GM21619 (cell line): Measurements from ENCODE around the gene RAB21.
"Not testable (repeated sequence)": the region's sequence is repeated elsewhere in the genome, so short reads cannot be mapped to it uniquely, and the experiment has no call there.

Experiments used
- ATAC-seq: cut with Tn5 transposase; IDR thresholded peaks from one replicate; pipeline ENCODE4 v1.9.1; 2021; ENCODE audit not compliant: unreplicated experiment

Gene RAB21

GRCh38 chr12:71749666-71750065, 5.0 kb upstream of the RAB21 start:
- no peak for ATAC-seq

DNA sequence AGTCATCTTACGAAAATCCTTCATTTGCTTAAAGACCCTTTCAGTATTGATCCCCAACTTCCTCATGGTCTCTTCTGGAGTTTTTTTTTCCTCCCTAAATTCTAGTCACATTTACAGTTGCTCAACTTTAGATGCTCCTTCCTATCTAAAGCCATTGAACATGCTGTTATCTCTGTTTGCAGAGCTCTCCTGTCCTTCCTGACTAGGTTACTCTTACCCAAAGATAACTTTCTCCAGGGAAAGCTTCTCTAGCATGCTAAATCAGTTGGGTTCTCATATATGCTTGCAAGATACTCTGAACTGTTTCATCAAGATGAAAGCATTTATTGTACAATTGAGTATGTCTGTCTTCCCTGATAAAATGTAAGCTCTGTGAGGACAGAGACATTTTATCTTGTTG, 1.8 kb upstream of the RAB21 start:
- ATAC-seq: no peak

DNA sequence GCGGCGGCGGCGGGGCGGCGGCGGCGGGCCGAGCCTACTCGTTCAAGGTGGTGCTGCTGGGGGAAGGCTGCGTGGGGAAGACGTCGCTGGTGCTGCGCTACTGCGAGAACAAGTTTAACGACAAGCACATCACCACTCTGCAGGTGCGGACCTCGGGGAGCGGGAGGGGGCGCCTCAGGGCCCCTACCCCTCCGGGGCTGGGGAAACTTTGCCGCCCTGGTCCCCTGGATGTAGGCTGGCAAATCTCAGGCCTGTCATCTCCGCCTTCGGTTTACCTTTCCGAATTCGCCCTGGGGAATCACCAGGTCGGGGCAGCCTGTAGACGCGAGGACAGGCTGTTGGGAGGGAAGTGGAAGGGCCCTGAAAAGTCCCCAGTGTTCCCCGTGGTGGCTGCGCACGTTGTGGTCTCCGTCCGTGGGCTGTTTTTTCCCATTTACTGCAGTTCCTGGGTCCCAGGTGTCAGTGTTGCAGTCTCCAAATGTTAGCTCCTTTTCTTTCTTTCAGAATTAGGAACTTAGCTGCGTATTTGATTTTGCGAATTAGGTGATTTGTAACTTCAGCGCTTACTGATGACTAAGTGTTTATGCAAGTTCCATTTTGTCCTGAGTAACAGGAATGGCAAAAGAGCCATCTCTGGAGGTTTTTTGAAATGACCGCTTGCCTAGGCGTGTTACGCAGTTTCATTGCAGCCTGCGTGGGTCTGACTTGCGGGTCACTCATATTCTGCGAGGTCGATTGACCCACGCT, 656 bp downstream of the RAB21 start:
- peak; percentile 47 for ATAC-seq

DNA sequence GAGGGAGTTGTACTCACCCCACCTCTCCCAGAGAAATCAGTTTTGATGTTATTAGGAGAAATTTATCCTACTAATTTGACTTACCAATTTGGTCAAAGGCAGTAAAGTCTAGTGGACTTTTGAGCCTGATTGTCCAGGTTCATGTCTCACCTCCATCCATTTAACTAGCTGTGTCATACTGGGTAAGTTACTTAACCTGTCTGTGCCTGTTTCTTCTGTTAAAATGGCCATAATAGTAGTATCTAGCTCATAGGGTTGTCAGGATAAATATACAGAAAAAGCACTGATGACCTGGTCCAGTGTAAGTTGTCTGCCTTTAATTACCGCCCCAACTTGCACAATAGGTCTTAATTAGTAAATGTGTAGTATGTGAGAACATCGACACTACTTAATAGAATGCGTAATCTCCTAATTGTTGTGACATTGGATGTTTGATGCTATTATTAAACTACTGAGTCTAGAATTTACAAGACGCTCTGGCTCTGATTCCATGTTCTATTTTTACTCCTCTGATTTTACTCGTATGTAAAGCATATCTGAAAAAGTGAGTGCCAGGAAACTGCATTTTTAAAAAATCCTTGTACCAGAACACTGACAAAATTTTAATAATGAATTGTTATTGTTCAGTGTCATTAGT, 1.5 kb downstream of the RAB21 start:
- ATAC-seq: no peak

- no peak for ATAC-seq
Measured at GRCh38 chr12:71759941-71760340, 5.3 kb downstream of the RAB21 start.

- no peak for ATAC-seq
Measured at GRCh38 chr12:71760471-71760870, 5.8 kb downstream of the RAB21 start.

DNA sequence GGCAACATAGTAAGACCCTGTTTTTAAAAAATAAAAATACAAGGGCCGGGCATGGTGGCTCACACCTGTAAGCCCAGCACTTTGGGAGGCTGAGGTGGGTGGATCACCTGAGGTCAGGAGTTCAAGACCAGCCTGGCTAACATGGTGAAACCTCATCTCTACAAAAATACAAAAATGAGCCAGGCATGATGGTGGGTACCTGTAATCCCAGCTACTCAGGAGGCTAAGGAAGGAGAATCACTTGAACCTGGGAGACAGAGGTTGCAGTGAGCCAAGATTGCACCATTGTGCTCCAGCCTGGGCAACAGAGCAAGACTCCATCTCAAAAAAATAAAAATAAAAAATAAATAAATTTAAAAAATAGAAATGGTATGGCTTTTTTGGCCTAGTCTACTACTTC, 6.7 kb downstream of the RAB21 start:
- not testable (repeated sequence) for ATAC-seq

DNA sequence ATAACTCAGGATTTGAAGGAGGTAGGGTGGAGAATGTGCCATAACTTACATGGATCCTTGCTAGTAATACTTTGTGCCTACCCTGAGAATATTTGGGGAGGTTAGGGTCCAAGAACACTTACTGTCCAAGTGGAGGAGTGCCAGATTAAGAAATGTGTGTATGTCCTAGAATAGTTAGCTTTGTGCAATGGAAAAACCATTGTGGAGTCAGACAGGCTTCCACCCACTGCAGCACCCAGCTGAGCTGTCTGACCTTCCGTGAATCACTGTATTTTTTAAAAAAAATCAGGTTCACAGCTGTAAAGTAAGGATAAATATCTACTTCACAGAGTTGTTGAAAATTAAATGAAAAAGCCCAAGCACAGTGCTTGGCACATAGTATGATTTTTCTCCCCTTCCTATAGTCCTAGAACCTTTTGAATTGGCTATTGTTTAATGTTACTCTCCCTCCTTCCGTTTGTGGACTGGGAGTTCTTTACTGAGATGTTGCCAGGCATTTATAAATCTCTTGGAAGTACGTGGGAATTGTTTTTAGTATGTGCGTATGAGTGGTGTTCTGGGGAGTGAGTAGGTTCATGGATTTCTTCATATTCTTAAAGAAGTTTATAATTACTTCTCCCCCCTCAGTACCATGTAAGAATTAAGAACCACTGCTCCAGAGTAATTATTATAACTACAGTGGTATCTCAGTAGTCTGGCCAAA, 9.2 kb downstream of the RAB21 start:
- ATAC-seq: no peak

DNA sequence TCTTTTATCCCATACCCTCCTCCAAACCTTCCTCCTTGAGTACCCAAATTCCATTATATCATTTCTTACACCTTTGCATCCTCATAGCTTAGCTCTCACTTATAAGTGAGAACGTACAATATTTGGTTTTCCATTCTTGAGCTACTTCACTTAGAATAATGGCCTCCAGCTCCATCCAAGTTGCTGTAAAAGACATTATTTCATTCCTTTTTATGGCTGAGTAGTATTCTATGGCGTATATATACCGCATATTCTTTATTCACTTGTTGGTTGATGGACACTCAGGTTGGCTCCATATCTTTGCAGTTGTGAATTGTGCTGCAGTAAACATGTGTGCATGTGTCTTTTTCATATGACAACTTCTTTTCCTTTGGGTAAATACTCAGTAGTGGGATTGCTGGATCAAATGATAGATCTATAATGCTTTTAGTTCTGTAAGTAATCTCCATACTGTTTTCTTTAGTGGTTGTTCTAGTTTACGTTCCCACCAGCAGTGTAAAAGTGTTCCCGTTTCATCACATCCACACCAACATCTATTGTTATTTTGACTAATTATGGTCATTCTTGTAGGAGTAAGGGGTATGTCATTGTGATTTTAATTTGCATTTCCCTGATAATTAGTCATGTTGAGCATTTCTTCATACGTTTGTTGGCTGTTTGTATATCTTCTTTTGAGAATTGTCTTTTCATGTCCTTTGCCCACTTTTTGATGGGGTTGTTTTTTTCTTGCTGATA, 10.1 kb downstream of the RAB21 start:
- ATAC-seq: no peak

DNA sequence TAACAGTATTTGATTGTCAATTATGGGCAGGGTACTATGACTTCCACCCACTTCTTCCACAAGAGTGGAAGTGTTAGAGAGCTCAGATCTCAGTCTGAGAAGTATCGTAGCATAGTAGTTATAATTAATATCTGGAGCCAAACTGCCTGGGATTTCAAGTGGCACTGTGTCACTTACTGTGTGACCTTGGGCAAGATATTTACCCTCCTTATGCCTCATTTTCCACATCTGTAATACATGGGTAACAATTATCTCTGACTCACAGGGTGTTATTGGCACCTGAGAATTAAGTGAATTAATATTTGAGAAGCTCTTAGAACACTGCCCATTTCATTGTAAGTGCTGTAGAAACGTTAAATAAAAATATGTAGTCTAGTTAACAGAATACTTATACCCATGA, 11.5 kb downstream of the RAB21 start:
- ATAC-seq: no peak

GRCh38 chr12:71767183-71767582, 12.5 kb downstream of the RAB21 start:
- ATAC-seq: no peak

DNA sequence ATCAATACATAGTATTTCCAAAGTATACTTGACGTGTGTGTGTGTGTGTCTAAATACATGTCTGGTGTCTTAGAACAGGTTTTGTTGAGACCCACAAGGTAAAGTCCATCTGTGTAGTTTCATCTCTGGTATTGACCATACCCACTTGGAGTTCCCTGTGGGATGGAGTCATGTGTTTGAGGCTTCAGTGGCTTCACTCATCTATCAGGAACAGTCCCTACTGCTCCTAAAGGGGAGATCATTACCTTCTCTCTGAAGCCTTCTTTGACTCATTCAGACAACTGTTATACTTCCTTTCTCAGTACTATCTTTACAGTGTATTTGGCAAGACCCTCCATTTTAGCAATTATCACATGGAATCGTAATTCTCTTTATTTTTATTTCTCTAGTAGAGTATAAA, 14.2 kb downstream of the RAB21 start:
- ATAC-seq: no peak

DNA sequence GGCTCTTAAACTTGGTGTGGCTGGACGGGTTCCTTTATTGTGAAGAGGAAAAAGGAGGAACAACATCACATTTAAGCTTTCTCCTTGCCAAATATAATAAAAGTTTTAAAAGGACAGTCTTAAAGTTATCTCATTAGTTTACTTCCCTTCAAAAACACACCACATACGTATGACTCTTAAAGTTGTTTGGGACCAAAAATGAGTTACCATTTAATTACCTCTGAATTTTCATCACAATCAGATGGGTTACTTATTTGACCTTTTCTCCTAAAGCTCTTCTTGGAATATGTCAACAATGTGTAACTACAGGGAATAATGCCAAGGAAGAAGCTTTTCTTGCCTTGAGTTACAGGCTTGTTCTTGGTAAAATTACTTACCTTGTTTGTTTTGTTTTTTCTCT, 16.4 kb downstream of the RAB21 start:
- ATAC-seq: no peak

DNA sequence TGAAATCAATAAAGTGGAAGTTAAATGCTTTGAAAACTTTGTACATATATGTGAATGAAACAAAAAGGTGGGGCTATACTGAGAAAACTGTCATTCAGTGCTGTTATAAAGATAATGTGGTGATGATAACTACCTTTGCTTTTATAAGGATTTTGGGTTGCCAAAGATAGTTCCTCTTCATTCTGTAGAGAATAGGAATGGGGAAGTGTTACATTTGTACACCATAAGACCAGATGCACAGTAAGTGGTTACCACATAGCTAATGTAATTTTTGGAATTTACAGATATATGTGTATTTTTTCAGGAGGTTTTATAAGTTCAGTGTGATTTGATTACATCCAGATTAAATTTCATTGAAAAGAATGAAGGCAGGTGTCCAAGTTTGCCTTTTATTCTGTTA, 18.1 kb downstream of the RAB21 start:
- ATAC-seq: no peak

DNA sequence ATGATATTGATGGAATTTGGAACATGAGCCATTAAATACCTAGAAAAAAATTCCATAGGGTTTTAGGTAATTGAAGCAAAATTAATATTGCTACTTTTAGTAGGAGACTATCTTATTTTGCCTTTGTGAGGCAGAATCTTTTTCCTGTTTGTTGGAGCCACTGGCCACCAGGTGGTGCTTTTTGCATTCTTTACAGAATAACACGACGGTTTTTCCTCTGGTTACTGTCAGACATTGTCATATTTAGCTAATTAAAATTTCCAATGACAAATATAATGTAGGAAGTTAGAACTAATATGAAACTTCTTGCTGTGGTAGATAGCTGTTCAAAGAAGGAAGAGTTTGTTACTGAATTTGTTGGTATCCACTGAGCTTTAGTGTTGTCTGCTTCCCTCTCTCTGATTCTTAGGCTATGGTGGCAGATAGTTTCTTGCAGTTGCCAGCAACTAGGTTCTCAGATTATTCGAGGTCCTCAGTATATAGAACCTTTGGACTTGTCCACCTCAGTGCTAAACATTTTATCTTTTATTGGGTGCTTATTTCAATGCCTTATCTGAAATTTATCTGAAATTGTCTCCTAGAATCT, 25.7 kb downstream of the RAB21 start:
- ATAC-seq: peak; percentile 77

DNA sequence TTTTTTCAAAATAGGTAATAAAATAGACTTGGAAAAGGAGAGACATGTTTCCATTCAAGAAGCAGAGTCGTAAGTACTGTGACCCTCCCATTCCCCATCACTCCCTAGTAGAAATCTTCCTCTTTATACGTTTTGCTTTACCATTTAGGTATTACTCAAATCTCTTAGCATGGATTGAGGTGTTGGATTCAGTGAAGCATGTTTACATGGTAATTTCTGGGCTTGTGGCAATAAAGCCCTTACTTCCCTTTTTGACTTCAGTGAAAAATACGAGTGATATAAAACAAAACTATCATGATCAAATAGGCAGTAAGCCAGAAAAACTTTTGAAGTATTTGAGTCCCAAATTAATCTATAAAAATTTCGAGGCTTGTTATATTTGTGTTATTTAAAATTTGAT, 27.4 kb downstream of the RAB21 start:
- ATAC-seq: no peak

DNA sequence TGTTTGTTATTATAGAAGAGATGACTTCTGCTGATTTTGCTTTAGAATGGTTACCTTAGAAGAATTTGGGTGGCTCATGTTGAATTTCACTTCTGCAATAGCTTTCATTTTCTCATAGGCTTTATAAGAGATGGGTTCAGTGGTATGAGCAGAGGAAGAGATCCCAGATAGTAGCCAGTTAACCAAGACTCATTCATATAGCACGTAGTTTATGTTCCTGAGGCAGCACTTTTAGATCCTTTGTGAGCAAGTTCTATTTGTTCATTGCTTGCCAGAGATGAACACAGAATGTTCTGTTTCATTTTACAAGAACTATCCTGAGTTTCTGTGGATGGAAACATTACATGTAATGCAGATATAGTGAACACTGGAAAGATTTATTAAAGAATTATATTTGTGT, 32.2 kb downstream of the RAB21 start:
- no peak for ATAC-seq

DNA sequence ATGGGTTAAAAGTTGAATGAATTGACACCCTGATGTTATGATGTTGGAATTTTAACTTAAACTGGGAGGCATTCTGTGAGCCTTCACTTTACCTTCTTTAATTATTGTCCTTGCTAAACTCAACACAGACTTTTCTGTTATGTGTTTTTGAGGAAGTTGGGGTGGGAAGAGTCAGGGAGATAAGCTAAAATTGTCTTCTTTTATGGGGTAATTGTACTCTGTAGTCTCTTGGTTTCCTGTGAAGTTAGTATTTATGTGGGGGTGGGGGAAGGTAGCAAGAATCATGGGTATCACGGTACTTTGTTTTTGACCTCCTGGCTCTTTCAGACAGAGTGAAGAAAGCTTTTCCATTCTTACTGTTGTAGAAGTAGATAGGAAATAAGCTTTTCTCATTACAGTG, 32.9 kb downstream of the RAB21 start:
- no peak for ATAC-seq

DNA sequence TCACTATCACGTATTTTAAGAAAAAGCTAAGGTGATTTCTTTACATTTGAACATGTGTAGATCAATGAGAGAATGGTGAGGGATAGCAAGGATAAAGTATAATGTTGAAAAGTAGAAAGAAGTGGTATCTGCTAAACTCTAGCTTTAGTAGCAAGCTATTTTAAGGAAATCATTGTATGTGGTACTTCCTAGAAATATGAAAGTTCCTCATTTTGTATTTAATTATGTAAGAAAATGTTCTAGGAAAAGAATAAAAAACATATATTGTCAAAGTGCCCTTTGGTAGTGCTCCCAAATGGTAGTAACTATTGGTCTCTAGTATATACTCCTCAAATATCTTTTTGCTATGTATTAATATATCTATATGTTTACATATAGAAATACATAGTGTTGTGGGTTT, 35.7 kb downstream of the RAB21 start:
- ATAC-seq: no peak

DNA sequence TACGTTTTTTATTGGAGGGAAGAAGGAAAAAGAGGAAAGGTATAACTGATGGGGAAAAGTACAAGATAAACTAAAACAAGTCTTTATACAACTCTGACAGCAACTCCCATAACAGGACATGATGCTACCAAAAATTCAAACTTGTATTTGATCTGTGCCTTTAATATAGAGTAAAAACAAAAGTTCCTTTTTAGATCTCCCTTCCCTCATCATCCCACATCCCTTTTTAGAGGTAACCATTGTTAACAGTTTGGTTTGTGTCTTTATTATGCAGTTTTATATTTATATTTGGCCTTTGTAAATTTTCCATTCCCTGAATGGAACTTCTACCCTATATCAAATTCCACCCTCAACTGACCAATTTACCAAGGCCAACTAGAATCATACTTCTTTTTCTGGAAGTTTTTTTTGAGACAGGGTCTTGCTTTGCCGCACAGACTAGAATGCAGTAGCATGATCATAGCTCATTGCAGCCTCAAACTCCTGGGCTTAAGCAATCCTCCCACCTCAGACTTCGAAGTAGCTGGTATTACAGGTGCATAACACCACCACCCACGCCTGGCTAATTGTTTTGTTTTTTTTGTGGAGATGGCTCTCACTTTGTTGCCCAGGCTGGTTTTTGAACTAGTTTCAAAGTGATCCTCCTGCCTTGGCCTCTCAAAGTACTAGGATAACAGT, 36.9 kb downstream of the RAB21 start:
- ATAC-seq: no peak

- ATAC-seq: no peak
Measured at GRCh38 chr12:71792599-71792998, 37.9 kb downstream of the RAB21 start.
